ENCODE measurements around the gene ESR1.

The ESR1 gene

GRCh38 chr6:152150196-152150595, 342.7 kb downstream of the ESR1 start:
- TF ChIP-seq, protein P1, sequence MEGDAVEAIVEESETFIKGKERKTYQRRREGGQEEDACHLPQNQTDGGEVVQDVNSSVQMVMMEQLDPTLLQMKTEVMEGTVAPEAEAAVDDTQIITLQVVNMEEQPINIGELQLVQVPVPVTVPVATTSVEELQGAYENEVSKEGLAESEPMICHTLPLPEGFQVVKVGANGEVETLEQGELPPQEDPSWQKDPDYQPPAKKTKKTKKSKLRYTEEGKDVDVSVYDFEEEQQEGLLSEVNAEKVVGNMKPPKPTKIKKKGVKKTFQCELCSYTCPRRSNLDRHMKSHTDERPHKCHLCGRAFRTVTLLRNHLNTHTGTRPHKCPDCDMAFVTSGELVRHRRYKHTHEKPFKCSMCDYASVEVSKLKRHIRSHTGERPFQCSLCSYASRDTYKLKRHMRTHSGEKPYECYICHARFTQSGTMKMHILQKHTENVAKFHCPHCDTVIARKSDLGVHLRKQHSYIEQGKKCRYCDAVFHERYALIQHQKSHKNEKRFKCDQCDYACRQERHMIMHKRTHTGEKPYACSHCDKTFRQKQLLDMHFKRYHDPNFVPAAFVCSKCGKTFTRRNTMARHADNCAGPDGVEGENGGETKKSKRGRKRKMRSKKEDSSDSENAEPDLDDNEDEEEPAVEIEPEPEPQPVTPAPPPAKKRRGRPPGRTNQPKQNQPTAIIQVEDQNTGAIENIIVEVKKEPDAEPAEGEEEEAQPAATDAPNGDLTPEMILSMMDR (IDR thresholded peaks at IDR 0.05; ENCODE audit: low read depth, low read length, missing control alignments), result no peak
- DNase-seq (ENCODE audit: low read depth), result no peak
- in situ Hi-C loops (cut with HindIII; ENCODE audit: low sequenced_read_pairs), result no loop called here

DNA sequence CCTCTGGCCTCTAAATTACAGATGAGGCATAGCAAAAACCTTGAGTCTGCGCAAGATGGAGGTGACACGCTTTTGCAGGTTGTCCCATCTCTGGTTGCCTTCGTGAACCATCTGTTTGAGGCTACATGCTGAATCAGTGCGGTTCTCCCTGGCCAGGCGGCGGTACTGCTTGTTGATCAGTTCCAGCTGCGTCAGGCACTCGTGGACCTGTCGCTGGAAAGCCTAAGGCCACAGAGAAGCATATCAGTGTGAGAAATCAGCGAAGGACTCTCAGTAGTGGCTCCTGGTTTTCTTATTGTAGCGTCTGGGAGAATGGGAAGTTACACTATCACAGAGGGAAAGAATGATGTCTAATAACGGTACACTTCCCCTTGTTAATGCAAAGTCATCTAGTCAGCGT, 344.4 kb downstream of the ESR1 start:
- TF ChIP-seq, protein P1 (IDR thresholded peaks at IDR 0.05; ENCODE audit: low read depth, low read length, missing control alignments), result no peak
- in situ Hi-C loops (cut with HindIII; ENCODE audit: low sequenced_read_pairs), result no loop called here
- DNase-seq (ENCODE audit: low read depth), result no peak
- H3K4me3 ChIP-seq (ENCODE audit: low read depth, low read length), result no peak overlapping the region

More at GRCh38 chr6:152150196-152150595, 342.7 kb downstream of the ESR1 start:
- no peak overlapping the region for H3K4me3 ChIP-seq (ENCODE audit: low read depth, low read length)

DNA sequence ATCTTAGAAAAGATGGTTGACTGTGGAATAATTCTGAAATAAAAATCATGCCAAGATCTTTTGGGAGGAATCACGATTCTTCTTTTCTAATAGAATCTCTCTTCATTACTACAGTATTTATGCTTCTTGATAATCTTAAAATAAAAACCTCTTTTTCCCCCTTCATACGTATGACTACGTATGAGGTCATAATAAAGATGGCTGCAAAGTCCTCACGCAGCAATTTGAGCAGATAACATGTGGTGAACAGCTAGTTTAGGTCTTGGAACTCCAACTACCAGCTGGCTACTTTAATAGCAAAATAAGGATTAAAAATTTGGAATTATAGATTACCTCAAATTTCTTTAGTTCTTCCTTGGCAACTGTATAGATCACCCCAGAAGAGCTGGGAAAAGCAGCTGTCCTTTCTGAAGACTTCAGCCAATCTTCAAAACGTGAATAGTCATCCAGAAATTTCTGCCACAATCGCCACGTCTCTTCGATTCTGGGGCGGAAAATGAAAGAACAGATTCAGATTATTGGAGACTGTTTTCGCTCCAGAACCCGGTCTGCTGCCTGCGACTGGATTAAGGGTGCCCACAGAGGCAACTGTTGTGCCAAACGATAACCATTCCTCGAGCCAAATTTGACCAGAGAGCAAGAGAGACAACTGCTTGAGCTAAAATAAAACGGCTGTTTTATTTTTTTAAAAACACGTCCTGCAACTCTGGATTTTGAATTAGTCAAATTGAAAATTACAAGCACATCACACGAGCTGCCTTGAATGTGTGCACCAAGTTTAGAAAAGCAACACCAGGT, 347.3 kb downstream of the ESR1 start:
- in situ Hi-C loops (cut with HindIII; ENCODE audit: low sequenced_read_pairs), result no loop called here
- TF ChIP-seq, protein P1 (IDR thresholded peaks at IDR 0.05; ENCODE audit: low read depth, low read length, missing control alignments), result no peak
- H3K4me3 ChIP-seq (ENCODE audit: low read depth, low read length), result no peak overlapping the region
- DNase-seq (ENCODE audit: low read depth), result no peak

GRCh38 chr6:152155792-152156191, 348.3 kb downstream of the ESR1 start:
- in situ Hi-C loops (cut with HindIII; ENCODE audit: low sequenced_read_pairs), result no loop called here
- TF ChIP-seq, protein P1 (IDR thresholded peaks at IDR 0.05; ENCODE audit: low read depth, low read length, missing control alignments), result no peak

GRCh38 chr6:152160346-152160745, 352.9 kb downstream of the ESR1 start:
- TF ChIP-seq, protein P1 (IDR thresholded peaks at IDR 0.05; ENCODE audit: low read depth, low read length, missing control alignments), result no peak
- no peak overlapping the region for H3K4me3 ChIP-seq (ENCODE audit: low read depth, low read length)
- DNase-seq (ENCODE audit: low read depth), result no peak
- in situ Hi-C loops (cut with HindIII; ENCODE audit: low sequenced_read_pairs), result no loop called here

More at GRCh38 chr6:152155792-152156191, 348.3 kb downstream of the ESR1 start:
- DNase-seq (ENCODE audit: low read depth), result no peak
- no peak overlapping the region for H3K4me3 ChIP-seq (ENCODE audit: low read depth, low read length)

GRCh38 chr6:152161501-152161900, 354.0 kb downstream of the ESR1 start:
- TF ChIP-seq, protein P1 (IDR thresholded peaks at IDR 0.05; ENCODE audit: low read depth, low read length, missing control alignments), result no peak
- in situ Hi-C loops (cut with HindIII; ENCODE audit: low sequenced_read_pairs), result no loop called here
- peak; percentile 57 for DNase-seq (ENCODE audit: low read depth)
- no peak overlapping the region for H3K4me3 ChIP-seq (ENCODE audit: low read depth, low read length)

All from astrocyte of the cerebellum (primary cell).